HepG2 (cell line): Measurements from ENCODE around the gene OR3A3. TPM values are rescaled to one million over a fixed set of nuclear protein-coding genes. Genes with fewer than 3 reads are reported as not detected.
"Not testable (repeated sequence)": the region's sequence is repeated elsewhere in the genome, so short reads cannot be mapped to it uniquely, and the experiment has no call there.

Experiments
- ATAC-seq: fragments of 200-7000 bp; cut with Tn5 transposase; 3 replicates; pipeline ENCODE4 v1.9.1; 2020; ENCODE audit warnings: mild to moderate bottlenecking, moderate library complexity
- BruUV-seq: library from RNA; stranded (reverse); fragments of 400-500 nt; replicated peaks from 2 replicates; lab custom pipeline; 2021; lab: Mats Ljungman, UMichigan
- CTCF ChIA-PET: fragments of 300-600 bp; formaldehyde crosslinking; extraction: SDS; loops from one replicate; lab custom pipeline; 2021; ENCODE audit warnings: low total read pairs, inconsistent platforms, low intra/inter-chr PET ratio; lab: Yijun Ruan, JAX
- POLR2A ChIA-PET: fragments of 350-600 bp; sonication (Branson Sonifier 250); formaldehyde crosslinking; loops from one replicate; lab custom pipeline; 2020; ENCODE audit warnings: antibody characterized with exemption, inconsistent platforms; lab: Yijun Ruan, JAX
- DNase-seq: peaks from one replicate; pipeline ENCODE4 v3.0.0-alpha.2; 2015; ENCODE audit warnings: low spot score
- FAIRE-seq: peaks from 3 replicates; lab custom pipeline; 2011; peaks lifted over from hg19 to GRCh38; lab: Jason Lieb, UNC
- H2AFZ ChIP-seq: one replicate; pipeline ENCODE4 v1.6.1; 2011; ENCODE audit warnings: low read length, inconsistent platforms
- H3K27ac ChIP-seq: fragments of 300-600 bp; 3 replicates; pipeline ENCODE4 v1.8.0; 2011; ENCODE audit warnings: mixed run types, mild to moderate bottlenecking, mixed read lengths, low read length, inconsistent platforms; ENCODE audit not compliant: insufficient read depth; ENCODE audit errors: extremely low read length
- H3K27me3 ChIP-seq, 2 experiments: fragments of 200-600 bp in 1 of 2; 2 replicates in 1 of 2; 3 replicates in 1 of 2; pipeline versions ENCODE4 v1.6.0 to v1.8.0; 2011; ENCODE audit warnings: low read length in 2 of 2, mild to moderate bottlenecking in 2 of 2, moderate library complexity in 2 of 2, inconsistent platforms in 1 of 2; ENCODE audit not compliant: insufficient read depth in 2 of 2, control insufficient read depth in 1 of 2
- H3K36me3 ChIP-seq, 2 experiments: fragments of 200-600 bp in 1 of 2; replicated peaks in 1 of 2; 2 replicates in 1 of 2; 3 replicates in 1 of 2; pipeline versions ENCODE4 v1.5.1 to v1.8.0; 2011; ENCODE audit warnings: low read length in 2 of 2, inconsistent platforms in 1 of 2; ENCODE audit not compliant: insufficient read depth in 2 of 2, control insufficient read depth in 1 of 2
- H3K4me1 ChIP-seq: 2 replicates; pipeline ENCODE4 v1.5.1; 2012; ENCODE audit warnings: low read length, inconsistent platforms; ENCODE audit not compliant: insufficient read depth
- H3K4me2 ChIP-seq: 2 replicates; pipeline ENCODE4 v1.6.0; 2011; ENCODE audit warnings: low read depth, low read length, inconsistent platforms
- H3K4me3 ChIP-seq, 3 experiments: fragments of 200-600 bp in 1 of 3; sonication (generic), shearing (Covaris generic) in 1 of 3; replicated peaks in 1 of 3; 2 replicates each; pipeline ENCODE4 v1.5.1; 2011 to 2016; ENCODE audit warnings: low read length in 3 of 3, inconsistent platforms in 2 of 3, low read depth in 2 of 3, mild to moderate bottlenecking in 2 of 3, control low read depth in 1 of 3, mixed read lengths in 1 of 3; ENCODE audit not compliant: insufficient read depth in 1 of 3
- H3K79me2 ChIP-seq: one replicate; pipeline ENCODE4 v1.6.1; 2011; ENCODE audit warnings: low read length, inconsistent platforms; ENCODE audit not compliant: insufficient read depth
- H3K9ac ChIP-seq: 2 replicates; pipeline ENCODE4 v1.6.0; 2011; ENCODE audit warnings: mild to moderate bottlenecking, low read depth, low read length, inconsistent platforms; ENCODE audit not compliant: insufficient read depth
- H3K9me3 ChIP-seq: 2 replicates; pipeline ENCODE4 v1.5.1; 2012; ENCODE audit warnings: mild to moderate bottlenecking, low read length
- H4K20me1 ChIP-seq: 2 replicates; pipeline ENCODE4 v1.6.0; 2011; ENCODE audit warnings: inconsistent platforms, mild to moderate bottlenecking, low read length, moderate library complexity; ENCODE audit not compliant: insufficient read depth
- ZFYVE20 ChIP-seq: sonication (generic); formaldehyde crosslinking; IDR thresholded peaks from 2 replicates; pipeline ENCODE4 v1.8.0; 2023; ENCODE audit warnings: low read depth, mild to moderate bottlenecking, moderate library complexity, missing genetic modification reagents, borderline replicate concordance
- WGBS: methylation state at CpG from one replicate; pipeline ENCODE4 v1.1.6; 2017; ENCODE audit warnings: low lambda C conversion rate; 5-methylcytosine and 5-hydroxymethylcytosine counted together
- in situ Hi-C: cut with HindIII; loops from 2 replicates; pipeline ENCODE4 v1.10.0; 2017; ENCODE audit warnings: low pct_unique_long_range_greater_than_20kb; ENCODE audit not compliant: extremely low pct_ligation_motif_present
- intact Hi-C: fragments of 100-400 bp; cut with micrococcal nuclease; formaldehyde crosslinking; loops from one replicate; pipeline ENCODE4 v1.10.0; 2022; ENCODE audit not compliant: unreplicated experiment
- polyA plus RNA-seq, 8 experiments: library from polyadenylated mRNA; depleted of rRNA in 3 of 8; stranded (reverse) in 7 of 8; unstranded in 1 of 8; fragments of >200 nt; fragmentation: Illumina TruSeq in 4 of 8; extraction: Trizol in 4 of 8; gene quantifications; 2 replicates each; pipeline versions ENCODE4 v1.2.1 to v1.2.3, GENCODE V29; 2011 to 2016; ENCODE audit warnings: low read depth in 4 of 8, missing spikeins in 1 of 8, mixed read lengths in 1 of 8; ENCODE audit not compliant: insufficient read depth in 1 of 8
- total RNA-seq, 5 experiments: library from RNA; depleted of rRNA; stranded (reverse); fragments of >200 nt; fragmentation: Illumina TruSeq; extraction: Trizol; gene quantifications; 2 replicates each; pipeline ENCODE4 v1.2.3, GENCODE V29; 2016; ENCODE audit warnings: low read depth in 1 of 5
- TF ChIP-seq, protein P1 (sequence below): IDR thresholded peaks from 2 replicates; pipeline ENCODE4 v1.6.1; 2016; ENCODE audit warnings: mild to moderate bottlenecking

The OR3A3 gene
- total and polyA plus RNA-seq, 2 of the 13 experiments (the other 11 are each of a cell fraction or from before 2014, with no cell fraction given), result not detected

DNA sequence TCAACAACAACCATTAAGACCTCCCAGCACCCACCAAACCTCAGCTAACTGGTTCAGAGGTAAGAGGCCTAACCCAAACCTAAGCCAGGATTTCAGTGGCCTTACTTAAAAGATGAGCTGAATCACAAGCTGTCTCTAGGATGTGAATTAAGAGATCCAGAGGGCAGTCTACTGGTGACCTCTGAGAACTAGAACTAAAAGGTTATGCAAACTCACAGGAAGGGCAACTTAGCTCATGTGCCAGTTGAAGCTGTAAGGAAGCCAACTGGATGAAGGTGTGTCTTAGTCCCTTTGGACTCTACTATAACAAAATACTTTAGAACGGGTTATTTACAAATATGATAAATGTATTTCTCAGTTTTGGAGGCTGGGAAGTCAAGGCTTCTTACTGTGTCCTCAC, 55.2 kb downstream of the OR3A3 start:
- CTCF ChIA-PET, H3K9me3 ChIP-seq, POLR2A ChIA-PET, intact Hi-C loops, H4K20me1 ChIP-seq, H3K4me3 ChIP-seq, H3K36me3 ChIP-seq, H3K4me1 ChIP-seq, BruUV-seq, in situ Hi-C loops, H3K9ac ChIP-seq, H3K79me2 ChIP-seq, ATAC-seq, H2AFZ ChIP-seq, DNase-seq, FAIRE-seq, H3K4me2 ChIP-seq, H3K27me3 ChIP-seq, H3K27ac ChIP-seq: not testable (repeated sequence)
- 0% methylated on average over 1 of the region's 1 CpG for WGBS

DNA sequence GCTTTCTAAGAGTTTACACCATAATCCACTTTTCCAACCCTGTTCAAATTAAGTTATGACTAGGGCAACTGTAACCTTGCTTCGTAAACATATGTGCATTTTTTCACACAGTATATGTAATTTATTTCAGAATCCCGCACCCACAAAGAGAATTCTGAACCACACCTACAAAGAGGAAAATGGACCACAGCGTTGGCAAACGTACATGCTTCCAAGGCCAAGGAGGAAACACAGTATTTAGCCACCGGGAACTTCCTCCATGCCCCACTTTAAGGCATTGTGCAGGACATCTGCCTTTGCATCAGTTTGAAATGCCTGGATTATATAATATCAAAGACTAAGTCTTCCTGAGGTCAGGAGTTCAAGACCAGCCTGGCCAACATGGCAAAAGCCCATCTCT, 58.4 kb downstream of the OR3A3 start:
- CTCF ChIA-PET, result no interaction called here
- no peak overlapping the region for H2AFZ ChIP-seq
- H3K4me1 ChIP-seq, result peaks cover 25% of the 10 kb centered on the region
- no peak overlapping the region for H3K27ac ChIP-seq
- TF ChIP-seq, protein P1, sequence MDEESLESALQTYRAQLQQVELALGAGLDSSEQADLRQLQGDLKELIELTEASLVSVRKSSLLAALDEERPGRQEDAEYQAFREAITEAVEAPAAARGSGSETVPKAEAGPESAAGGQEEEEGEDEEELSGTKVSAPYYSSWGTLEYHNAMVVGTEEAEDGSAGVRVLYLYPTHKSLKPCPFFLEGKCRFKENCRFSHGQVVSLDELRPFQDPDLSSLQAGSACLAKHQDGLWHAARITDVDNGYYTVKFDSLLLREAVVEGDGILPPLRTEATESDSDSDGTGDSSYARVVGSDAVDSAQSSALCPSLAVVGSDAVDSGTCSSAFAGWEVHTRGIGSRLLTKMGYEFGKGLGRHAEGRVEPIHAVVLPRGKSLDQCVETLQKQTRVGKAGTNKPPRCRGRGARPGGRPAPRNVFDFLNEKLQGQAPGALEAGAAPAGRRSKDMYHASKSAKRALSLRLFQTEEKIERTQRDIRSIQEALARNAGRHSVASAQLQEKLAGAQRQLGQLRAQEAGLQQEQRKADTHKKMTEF, result no peak
- TF ChIP-seq ZFYVE20 (CRISPR knock-in tag), result no peak
- H3K9ac ChIP-seq, result no peak overlapping the region
- no peak overlapping the region for H3K4me2 ChIP-seq
- H3K9me3 ChIP-seq, result no peaks in the 10 kb centered on the region
- WGBS, result 55% methylated on average over 5 of the region's 5 CpGs
- in situ Hi-C loops (no loop called here), intact Hi-C loops (no loop called here)
- POLR2A ChIA-PET, result no interaction called here
- H3K36me3 ChIP-seq, result no peaks in the 10 kb centered on the region
- H3K27me3 ChIP-seq, result no peaks in the 10 kb centered on the region
- no peak overlapping the region for H3K4me3 ChIP-seq
- no peak for DNase-seq
- BruUV-seq, result no TSS peak
- no peak for FAIRE-seq
- H3K79me2 ChIP-seq, result no peaks in the 10 kb centered on the region
- no peaks in the 10 kb centered on the region for H4K20me1 ChIP-seq
- no peak for ATAC-seq
